Sigmoid colon (tissue), 4 donors: Measurements from ENCODE around the gene ARHGEF1.

ENCODE experiments used
- EP300 ChIP-seq, 4 donors: sonication (generic); formaldehyde crosslinking; IDR thresholded peaks; one replicate each; pipeline ENCODE4 v1.6.1; 2017; ENCODE audit warnings: antibody characterized with exemption in 4 of 4
- POLR2A ChIP-seq, 2 donors: fragments of 450-650 bp; IDR thresholded peaks; one replicate each; pipeline ENCODE4 v1.6.1; 2016; ENCODE audit warnings: antibody characterized with exemption in 2 of 2, mild to moderate bottlenecking in 2 of 2, moderate library complexity in 2 of 2
- TF ChIP-seq, protein P1 (sequence below), 4 experiments: fragments of 450-650 bp in 3 of 4; fragments of 200-600 bp in 1 of 4; IDR thresholded peaks; one replicate each; pipeline ENCODE4 v1.5.1; 2016 to 2019; ENCODE audit warnings: antibody characterized with exemption in 4 of 4, mild to moderate bottlenecking in 3 of 4, moderate library complexity in 2 of 4

- TF ChIP-seq, protein P1, sequence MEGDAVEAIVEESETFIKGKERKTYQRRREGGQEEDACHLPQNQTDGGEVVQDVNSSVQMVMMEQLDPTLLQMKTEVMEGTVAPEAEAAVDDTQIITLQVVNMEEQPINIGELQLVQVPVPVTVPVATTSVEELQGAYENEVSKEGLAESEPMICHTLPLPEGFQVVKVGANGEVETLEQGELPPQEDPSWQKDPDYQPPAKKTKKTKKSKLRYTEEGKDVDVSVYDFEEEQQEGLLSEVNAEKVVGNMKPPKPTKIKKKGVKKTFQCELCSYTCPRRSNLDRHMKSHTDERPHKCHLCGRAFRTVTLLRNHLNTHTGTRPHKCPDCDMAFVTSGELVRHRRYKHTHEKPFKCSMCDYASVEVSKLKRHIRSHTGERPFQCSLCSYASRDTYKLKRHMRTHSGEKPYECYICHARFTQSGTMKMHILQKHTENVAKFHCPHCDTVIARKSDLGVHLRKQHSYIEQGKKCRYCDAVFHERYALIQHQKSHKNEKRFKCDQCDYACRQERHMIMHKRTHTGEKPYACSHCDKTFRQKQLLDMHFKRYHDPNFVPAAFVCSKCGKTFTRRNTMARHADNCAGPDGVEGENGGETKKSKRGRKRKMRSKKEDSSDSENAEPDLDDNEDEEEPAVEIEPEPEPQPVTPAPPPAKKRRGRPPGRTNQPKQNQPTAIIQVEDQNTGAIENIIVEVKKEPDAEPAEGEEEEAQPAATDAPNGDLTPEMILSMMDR (IDR thresholded peaks at IDR 0.05), result no peak
- TF ChIP-seq EP300 (IDR thresholded peaks at IDR 0.05) (no peak), POLR2A (IDR thresholded peaks at IDR 0.05) (no peak)
Measured at GRCh38 chr19:41936416-41936850, 53.4 kb downstream of the ARHGEF1 start.
